CMK (cell line): ENCODE results near the gene GNA12.
"Not testable (repeated sequence)": the region's sequence is repeated elsewhere in the genome, so short reads cannot be mapped to it uniquely, and the experiment has no call there.

ENCODE experiments used
- DNase-seq: peaks from one replicate; pipeline ENCODE4 v3.0.0-alpha.2; 2010; ENCODE audit warnings: low read depth

Gene GNA12

DNA sequence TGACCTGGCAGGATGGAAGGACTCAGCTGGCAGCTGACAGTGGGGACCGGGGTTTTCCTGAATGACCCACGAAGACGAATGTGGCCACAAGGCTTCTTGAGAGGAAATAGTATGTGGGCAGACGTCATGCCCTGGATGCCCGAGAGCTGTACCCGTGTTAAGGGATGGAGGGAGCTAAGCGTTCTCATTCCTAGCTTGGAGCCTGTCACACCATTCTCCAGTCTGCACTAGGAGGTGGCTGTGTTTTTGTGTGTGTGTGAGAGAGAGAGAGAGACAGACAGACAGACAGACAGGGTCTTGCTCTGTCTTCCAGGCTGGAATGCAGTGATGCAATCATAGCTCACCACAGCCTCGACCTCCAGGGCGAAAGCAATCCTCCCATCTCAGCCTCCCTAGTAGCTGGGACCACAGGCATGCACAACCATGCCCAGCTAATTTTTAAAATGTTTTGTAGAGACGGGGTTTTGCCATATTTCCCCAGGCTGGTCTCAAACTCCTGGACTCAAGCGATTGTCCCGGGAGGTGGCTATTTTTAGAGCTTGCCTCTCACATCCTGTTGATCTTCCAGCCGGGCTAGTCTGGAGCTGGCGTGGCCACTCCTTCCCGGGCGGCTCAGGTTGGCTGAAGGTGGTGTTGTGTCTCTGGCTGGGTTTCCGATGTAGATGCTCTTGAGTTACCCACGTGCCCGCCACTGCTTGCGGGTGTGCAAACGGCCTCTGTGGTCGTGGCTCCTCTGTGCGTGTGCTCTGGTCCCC is 154.0 kb downstream of the GNA12 start:
- DNase-seq = no peak

DNA sequence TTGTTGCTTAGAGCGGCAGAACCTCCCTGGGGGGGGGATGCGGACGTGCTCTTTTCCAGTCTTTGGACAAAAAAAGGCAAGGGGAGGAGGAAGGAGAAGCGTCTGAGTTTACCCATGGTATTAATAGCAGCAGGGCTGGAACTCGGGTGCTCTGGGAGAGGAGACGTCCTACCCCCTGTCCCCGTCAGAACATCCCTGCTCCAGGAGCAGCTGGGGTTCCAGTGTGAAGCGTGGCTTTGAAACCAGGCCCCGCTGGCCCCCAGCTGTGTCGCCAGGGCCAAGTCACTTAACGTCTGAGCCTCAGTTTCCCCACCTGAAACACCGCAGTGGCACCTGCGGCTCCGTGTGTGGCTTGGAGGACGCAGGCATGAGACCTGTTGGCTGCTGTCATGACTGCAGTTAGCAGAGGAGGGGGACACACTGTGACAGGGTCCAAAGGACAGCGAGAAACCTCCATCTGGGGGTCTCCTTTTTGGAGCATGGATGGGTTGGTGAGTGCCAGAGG is 154.7 kb downstream of the GNA12 start:
- no peak for DNase-seq

- DNase-seq = no peak
Observed at GRCh38 chr7:2688409-2689342, 155.4 kb downstream of the GNA12 start.

DNA sequence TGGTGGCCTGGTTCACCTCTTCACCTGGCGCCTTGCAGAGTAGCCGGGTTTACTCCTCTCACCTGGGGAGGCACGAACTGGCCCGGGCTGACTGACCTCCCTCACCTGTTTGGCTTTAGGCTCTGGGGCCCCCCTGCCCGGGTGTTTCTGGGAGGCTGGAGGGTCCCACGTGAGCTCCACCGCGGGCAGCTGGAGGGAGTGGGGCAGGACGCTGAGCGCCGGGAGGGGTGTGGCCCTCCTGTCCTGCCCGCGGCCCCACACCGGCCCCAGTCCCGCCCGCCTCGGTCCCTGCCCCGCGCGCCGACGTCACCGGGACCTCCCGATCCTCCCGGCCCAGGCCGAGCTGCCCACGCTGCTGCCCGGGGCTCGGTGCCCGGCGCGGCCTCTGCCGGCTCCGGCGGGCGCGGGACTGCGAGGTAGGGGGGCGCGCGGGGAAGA is 156.2 kb downstream of the GNA12 start, which contains the start of gene AMZ1:
Gene AMZ1 (plus strand): TSS at position 322 of the 438 bp plus-strand sequence. CDS start 12,250 bp downstream, outside the sequence.
- no peak for DNase-seq

DNA sequence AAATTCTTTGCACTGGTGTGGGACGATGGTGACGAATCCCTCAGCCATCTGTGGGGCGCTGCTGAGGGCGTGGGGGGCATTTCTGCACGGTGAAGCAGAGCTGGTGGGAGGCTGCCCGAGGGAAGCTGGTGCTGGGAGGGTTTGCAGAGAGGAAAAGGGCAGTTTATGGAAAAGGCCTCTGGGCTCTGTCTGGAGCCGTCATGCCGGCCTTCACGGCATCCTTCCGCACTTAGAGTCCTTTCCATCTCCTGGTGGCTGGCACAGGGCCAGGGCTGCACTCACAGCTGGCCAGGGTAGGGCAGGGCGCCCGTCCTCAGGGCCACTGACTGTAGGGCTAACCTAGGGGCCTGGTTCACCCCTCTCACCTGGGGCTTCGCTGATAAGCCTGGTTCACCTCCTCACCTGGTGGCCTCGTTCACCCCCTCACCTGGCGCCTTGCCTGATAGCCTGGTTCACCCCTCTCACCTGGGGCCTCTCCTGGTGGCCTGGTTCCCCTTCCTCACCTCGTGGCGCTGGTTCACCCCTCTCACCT is 156.7 kb downstream of the GNA12 start:
- no peak for DNase-seq

GRCh38 chr7:2686101-2686500 is 158.0 kb downstream of the GNA12 start:
- DNase-seq = no peak

GRCh38 chr7:2684501-2684900 is 159.6 kb downstream of the GNA12 start:
- DNase-seq = no peak

DNA sequence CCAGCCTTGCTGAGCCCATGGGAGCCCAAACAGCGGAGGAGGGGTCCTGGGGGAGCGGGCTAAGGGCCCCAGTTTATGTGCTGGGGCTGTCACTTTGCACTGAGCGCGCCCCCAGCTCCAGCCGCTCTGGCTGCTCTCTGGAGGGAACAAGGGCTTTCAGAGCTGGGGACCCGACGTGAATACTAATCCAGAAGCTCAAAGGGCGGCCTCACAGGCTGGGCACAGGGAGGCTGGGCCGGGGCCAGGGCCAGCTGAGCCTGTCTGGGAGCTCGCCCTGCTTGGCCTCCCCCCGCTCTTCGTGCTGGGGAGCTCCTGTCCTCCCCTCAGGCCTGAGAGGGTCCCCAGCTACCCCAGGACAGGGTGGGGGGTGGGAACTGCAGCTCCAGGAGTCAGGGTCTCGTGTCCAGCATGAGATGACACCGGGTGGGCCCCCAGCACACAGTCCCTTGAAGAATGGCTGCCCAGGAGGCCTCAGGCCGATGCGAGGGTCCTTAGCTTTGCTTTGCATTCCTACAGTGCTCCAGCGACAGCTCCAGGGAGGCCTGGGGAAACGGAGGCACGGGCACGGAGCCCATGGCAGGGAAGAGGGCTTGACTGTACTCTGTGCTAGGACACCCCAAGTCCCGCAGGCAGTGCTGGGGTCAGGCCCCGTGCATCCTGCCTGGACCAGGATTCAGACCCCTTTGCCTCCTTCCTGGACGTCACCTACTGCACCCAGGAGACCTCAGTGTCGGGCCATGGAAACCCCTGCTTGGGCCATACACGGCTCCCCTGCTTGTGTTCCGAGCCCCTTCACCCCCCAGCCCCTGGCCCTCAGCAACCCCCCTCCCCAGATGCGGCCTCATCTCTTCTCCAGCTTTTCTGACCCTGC is 161.9 kb downstream of the GNA12 start:
- no peak for DNase-seq

GRCh38 chr7:2680792-2681490 is 163.2 kb downstream of the GNA12 start:
- no peak for DNase-seq

GRCh38 chr7:2680256-2680655 is 163.9 kb downstream of the GNA12 start:
- no peak for DNase-seq

- DNase-seq = not testable (repeated sequence)
Observed at GRCh38 chr7:2679135-2680127, 164.7 kb downstream of the GNA12 start.

DNA sequence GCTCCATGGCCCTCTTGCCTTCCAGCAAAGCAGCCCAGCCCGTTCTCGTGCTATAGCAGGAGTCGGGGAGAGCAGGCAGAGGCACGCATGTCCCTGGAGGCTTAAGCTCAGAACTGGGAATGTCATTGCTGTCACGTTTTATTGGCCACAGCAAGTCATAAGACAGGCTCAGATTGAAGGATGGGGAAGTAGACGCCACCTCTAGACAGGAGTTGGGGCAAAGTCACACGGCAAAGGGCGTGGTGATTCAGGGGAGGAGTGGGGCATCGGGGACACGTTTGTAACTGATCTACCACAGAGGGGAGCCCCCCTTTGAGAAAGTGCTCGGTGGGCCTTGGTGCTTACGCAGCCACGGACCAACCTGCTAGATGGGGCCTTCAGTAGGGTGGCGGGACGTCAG is 165.7 kb downstream of the GNA12 start:
- DNase-seq = not testable (repeated sequence)
